Panc1 (cell line): ENCODE data around the gene FSIP1. TPM values are rescaled to one million over a fixed set of nuclear protein-coding genes. Genes with fewer than 3 reads are reported as not detected.

Experiments
- ATAC-seq: fragments of 200-7000 bp; cut with Tn5 transposase; 2 replicates; pipeline ENCODE4 v1.9.1; 2020; ENCODE audit warnings: mild to moderate bottlenecking, moderate library complexity
- BruUV-seq: library from RNA; stranded (reverse); fragments of 400-500 nt; replicated peaks from 2 replicates; lab custom pipeline; 2021; lab: Mats Ljungman, UMichigan
- CTCF ChIA-PET: fragments of 300-600 bp; sonication (Branson Sonifier 250); formaldehyde crosslinking; loops from one replicate; lab custom pipeline; 2022; ENCODE audit warnings: antibody characterized with exemption; lab: Charles Lee
- POLR2A ChIA-PET: fragments of 300-600 bp; sonication (Branson Sonifier 250); formaldehyde crosslinking; loops from one replicate; lab custom pipeline; 2022; ENCODE audit warnings: antibody characterized with exemption; lab: Charles Lee
- DNase-seq: peaks from one replicate; pipeline ENCODE4 v3.0.0-alpha.2; 2010; ENCODE audit warnings: low read depth, low spot score
- H3K27ac ChIP-seq: 2 replicates; pipeline ENCODE4 v1.5.1; 2011; ENCODE audit warnings: mild to moderate bottlenecking, low read length, inconsistent platforms
- H3K27me3 ChIP-seq: fragments of 200-500 bp; sonication (Bioruptor generic); 2 replicates; pipeline ENCODE4 v1.6.0; 2014; ENCODE audit warnings: low read length, inconsistent platforms; ENCODE audit not compliant: control insufficient read depth, insufficient read depth
- H3K36me3 ChIP-seq: fragments of 200-500 bp; sonication (Bioruptor generic); 2 replicates; pipeline ENCODE4 v1.5.1; 2014; ENCODE audit warnings: inconsistent platforms, mild to moderate bottlenecking, low read length, moderate library complexity; ENCODE audit not compliant: control insufficient read depth, insufficient read depth
- H3K4me1 ChIP-seq: 2 replicates; pipeline ENCODE4 v1.5.1; 2011; ENCODE audit warnings: inconsistent platforms, mild to moderate bottlenecking, low read length, moderate library complexity; ENCODE audit not compliant: control insufficient read depth, insufficient read depth
- H3K4me3 ChIP-seq, 2 experiments: 2 replicates each; pipeline ENCODE4 v1.5.1; 2011 to 2012; ENCODE audit warnings: low read depth in 2 of 2, low read length in 2 of 2, mild to moderate bottlenecking in 2 of 2, inconsistent platforms in 1 of 2, moderate library complexity in 1 of 2
- H3K9me3 ChIP-seq: fragments of 200-500 bp; sonication (Bioruptor generic); 2 replicates; pipeline ENCODE4 v1.5.1; 2014; ENCODE audit warnings: low read depth, mild to moderate bottlenecking, inconsistent platforms, low read length, moderate library complexity; ENCODE audit not compliant: control insufficient read depth, insufficient read depth
- CTCF ChIP-seq: fragments of 450-650 bp; IDR thresholded peaks from 2 replicates; pipeline ENCODE4 v1.5.1; 2017; ENCODE audit warnings: mild to moderate bottlenecking
- POLR2AphosphoS5 ChIP-seq: IDR thresholded peaks from 2 replicates; pipeline ENCODE4 v1.6.1; 2012; ENCODE audit warnings: mild to moderate bottlenecking, low read depth, low read length, moderate library complexity
- REST ChIP-seq, 2 experiments: IDR thresholded peaks; 2 replicates each; pipeline ENCODE4 v1.6.1; 2011 to 2012; ENCODE audit warnings: low read depth in 2 of 2, control low read depth in 1 of 2, low read length in 1 of 2, mild to moderate bottlenecking in 1 of 2, moderate library complexity in 1 of 2; ENCODE audit not compliant: insufficient read depth in 1 of 2
- SIN3A ChIP-seq: IDR thresholded peaks from 2 replicates; pipeline ENCODE4 v1.6.1; 2012; ENCODE audit warnings: low read depth, mild to moderate bottlenecking, low read length, moderate library complexity, borderline replicate concordance; ENCODE audit not compliant: insufficient read depth
- TCF7L2 ChIP-seq: IDR thresholded peaks from 2 replicates; pipeline ENCODE4 v1.6.1; 2011; ENCODE audit warnings: mild to moderate bottlenecking, low read depth, low read length, inconsistent platforms
- in situ Hi-C: cut with HindIII; loops from 2 replicates; pipeline ENCODE4 v1.10.0; 2016; ENCODE audit warnings: low sequenced_read_pairs, low pct_unique_long_range_greater_than_20kb
- intact Hi-C: fragments of 100-400 bp; cut with micrococcal nuclease; formaldehyde crosslinking; loops from one replicate; pipeline ENCODE4 v1.10.0; 2022; ENCODE audit not compliant: unreplicated experiment
- total RNA-seq: library from RNA; stranded (reverse); gene quantifications from one replicate; pipeline ENCODE4 v1.2.1, GENCODE V29; 2021; ENCODE audit not compliant: unreplicated experiment

FSIP1 gene
- total RNA-seq, 1 experiment from 2014 or later: 1.4 TPM

- Histone ChIP-seq H3K4me1 (no peaks in the 10 kb centered on the region), H3K27ac (no peak overlapping the region), H3K9me3 (no peaks in the 10 kb centered on the region), H3K36me3 (no peaks in the 10 kb centered on the region), H3K27me3 (no peaks in the 10 kb centered on the region), H3K4me3 (no peak overlapping the region)
- intact Hi-C loops (no loop called here), in situ Hi-C loops (no loop called here)
- no TSS peak for BruUV-seq
- TF ChIP-seq TCF7L2 (no peak), SIN3A (no peak), CTCF (no peak), POLR2AphosphoS5 (no peak), REST (IDR thresholded peaks at IDR 0.05; ENCODE audit: insufficient read depth in 1 of 2, low read depth in 2 of 2, low read length in 1 of 2) (no peak)
- ChIA-PET POLR2A (no interaction called here), CTCF (no interaction called here)
- DNase-seq (no peak), ATAC-seq (no peak)
Measured at GRCh38 chr15:39826975-39827374, 44.3 kb upstream of the FSIP1 start.

- no peak overlapping the region for H3K4me3 ChIP-seq
- POLR2A ChIA-PET: no interaction called here
- H3K27me3 ChIP-seq: no peaks in the 10 kb centered on the region
- no peaks in the 10 kb centered on the region for H3K9me3 ChIP-seq
- DNase-seq (no peak), ATAC-seq (no peak)
- no peaks in the 10 kb centered on the region for H3K4me1 ChIP-seq
- H3K36me3 ChIP-seq: no peaks in the 10 kb centered on the region
- no peak for TF ChIP-seq POLR2AphosphoS5
- TF ChIP-seq TCF7L2: no peak
- TF ChIP-seq SIN3A: no peak
- TF ChIP-seq CTCF: no peak
- no peak for TF ChIP-seq REST (IDR thresholded peaks at IDR 0.05; ENCODE audit: insufficient read depth in 1 of 2, low read depth in 2 of 2, low read length in 1 of 2)
- H3K27ac ChIP-seq: no peak overlapping the region
- in situ Hi-C loops: no loop called here
- no TSS peak for BruUV-seq
- CTCF ChIA-PET: no interaction called here
- intact Hi-C loops: no loop called here
Measured at GRCh38 chr15:39823634-39824033, 41.0 kb upstream of the FSIP1 start.
